Smooth muscle cell (in vitro differentiated cells): ENCODE data around the gene NDUFAB1. TPM values are rescaled to one million over a fixed set of nuclear protein-coding genes. Genes with fewer than 3 reads are reported as not detected.

Experiments used
- DNase-seq: peaks from one replicate; lab custom pipeline; 2025; ENCODE audit not compliant: unreplicated experiment; lab: John Stamatoyannopoulos, UW
- H2AFZ ChIP-seq: fragments of 200-600 bp; sonication (generic); 2 replicates; pipeline ENCODE4 v1.6.0; 2016; ENCODE audit warnings: antibody characterized with exemption, low read depth, mild to moderate bottlenecking
- H3F3A ChIP-seq: fragments of 200-600 bp; sonication (generic); 2 replicates; pipeline ENCODE4 v1.6.0; 2017; ENCODE audit warnings: antibody characterized with exemption, low read depth
- H3K27ac ChIP-seq: fragments of 200-600 bp; sonication (generic); 2 replicates; pipeline ENCODE4 v1.5.1; 2016; ENCODE audit warnings: low read depth, mild to moderate bottlenecking
- H3K27me3 ChIP-seq: fragments of 200-600 bp; sonication (generic); 2 replicates; pipeline ENCODE4 v1.6.1; 2016; ENCODE audit warnings: low read depth, mild to moderate bottlenecking
- H3K36me3 ChIP-seq: fragments of 200-600 bp; sonication (generic); 2 replicates; pipeline ENCODE4 v1.5.1; 2016; ENCODE audit warnings: low read depth
- H3K4me1 ChIP-seq: fragments of 200-600 bp; sonication (generic); 2 replicates; pipeline ENCODE4 v1.5.1; 2016; ENCODE audit warnings: low read depth
- H3K4me2 ChIP-seq: fragments of 200-600 bp; sonication (generic); 2 replicates; pipeline ENCODE4 v1.6.0; 2016; ENCODE audit warnings: mild to moderate bottlenecking
- H3K4me3 ChIP-seq: fragments of 200-600 bp; sonication (generic); 2 replicates; pipeline ENCODE4 v1.5.1; 2016; ENCODE audit warnings: mild to moderate bottlenecking
- H3K79me2 ChIP-seq: fragments of 200-600 bp; sonication (generic); 2 replicates; pipeline ENCODE4 v1.6.0; 2016; ENCODE audit warnings: low read depth, mild to moderate bottlenecking
- H3K9ac ChIP-seq: fragments of 200-600 bp; sonication (generic); 2 replicates; pipeline ENCODE4 v1.6.0; 2016; ENCODE audit warnings: low read depth
- H3K9me3 ChIP-seq: fragments of 200-600 bp; sonication (generic); replicated peaks from 2 replicates; pipeline ENCODE4 v1.5.1; 2016; ENCODE audit warnings: low read depth
- H4K20me1 ChIP-seq: fragments of 200-600 bp; sonication (generic); 2 replicates; pipeline ENCODE4 v1.6.0; 2016; ENCODE audit warnings: low read depth
- CTCF ChIP-seq: fragments of 200-600 bp; sonication (generic); IDR thresholded peaks from 2 replicates; pipeline ENCODE4 v1.5.1; 2017; ENCODE audit warnings: borderline replicate concordance, mild to moderate bottlenecking, antibody characterized with exemption; ENCODE audit not compliant: insufficient read depth, poor library complexity, severe bottlenecking
- WGBS: methylation state at CpG from one replicate; pipeline ENCODE4 v1.1.7; 2016; ENCODE audit warnings: low lambda C conversion rate; 5-methylcytosine and 5-hydroxymethylcytosine counted together
- polyA plus RNA-seq: library from polyadenylated mRNA; unstranded; fragments of >200 nt; fragmentation: Nextera tagmentation; extraction: Ambion mirVana; gene quantifications from 2 replicates; pipeline ENCODE4 v1.2.1, GENCODE V29; 2016
- total RNA-seq: library from RNA; depleted of rRNA; stranded (reverse); fragments of >200 nt; gene quantifications from 2 replicates; pipeline ENCODE4 v1.2.3, GENCODE V29; 2014

NDUFAB1 gene
- total and polyA plus RNA-seq, 2 experiments from 2014 or later = 192 to 252 TPM

DNA sequence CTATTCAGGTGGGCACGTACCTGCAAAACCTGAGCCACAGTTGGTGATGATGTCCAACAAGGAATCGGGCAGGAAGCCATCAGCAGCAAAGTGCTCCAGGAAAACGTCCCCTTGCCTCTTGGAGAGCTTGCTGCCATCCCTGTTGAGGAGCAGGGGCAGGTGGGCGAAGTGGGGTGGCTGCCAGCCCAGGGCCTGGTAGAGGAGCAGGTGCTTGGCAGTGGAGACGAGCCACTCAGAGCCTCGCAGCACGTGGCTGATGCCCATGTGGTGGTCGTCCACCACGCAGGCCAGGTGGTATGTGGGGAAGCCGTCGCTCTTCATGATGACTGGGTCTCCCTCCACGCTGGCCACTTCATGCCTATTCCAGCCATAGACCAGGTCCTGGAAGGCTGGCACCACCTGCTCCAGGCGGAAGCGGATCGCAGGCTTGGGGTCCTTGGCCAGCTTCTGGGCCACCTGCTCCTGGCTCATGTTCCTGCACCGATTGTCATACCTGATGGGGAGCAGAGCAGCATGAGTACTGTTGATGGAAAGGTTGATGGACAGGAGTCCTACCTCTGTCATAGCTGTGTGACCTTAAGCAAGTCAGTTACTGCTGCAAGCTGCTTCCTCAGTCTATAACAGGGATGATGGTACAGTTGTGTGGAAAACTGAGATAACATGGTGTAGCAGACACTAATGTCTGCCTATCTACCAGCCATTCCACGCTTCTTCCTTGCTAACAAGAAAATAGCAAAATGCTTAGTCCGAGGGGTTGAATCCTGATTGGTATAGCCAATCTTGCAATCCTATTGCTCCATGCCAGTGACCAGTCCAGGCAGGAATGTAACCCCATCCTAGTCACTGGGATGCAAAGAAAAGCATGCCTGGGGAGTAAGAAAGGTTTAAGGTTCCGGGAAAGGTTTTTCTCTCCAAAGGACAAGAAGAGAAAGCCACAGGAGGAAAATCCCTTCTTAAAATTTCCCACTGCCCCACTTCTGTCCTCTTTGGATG, 61.0 kb downstream of the NDUFAB1 start:
- H3K4me1 ChIP-seq = no peaks in the 10 kb centered on the region
- H3K27me3 ChIP-seq = no peaks in the 10 kb centered on the region
- no peaks in the 10 kb centered on the region for H3K9me3 ChIP-seq
- WGBS = 98% methylated on average over 19 of the region's 19 CpGs
- peaks cover 4% of the 10 kb centered on the region for H3K36me3 ChIP-seq
- no peaks in the 10 kb centered on the region for H4K20me1 ChIP-seq
- H3K4me3 ChIP-seq = no peak overlapping the region
- no peak overlapping the region for H2AFZ ChIP-seq
- H3K4me2 ChIP-seq = no peak overlapping the region
- no peak for TF ChIP-seq CTCF
- H3F3A ChIP-seq = peaks cover 8% of the 10 kb centered on the region
- no peak for DNase-seq
- H3K27ac ChIP-seq = no peak overlapping the region
- H3K79me2 ChIP-seq = no peaks in the 10 kb centered on the region
- H3K9ac ChIP-seq = no peak overlapping the region

- Histone ChIP-seq H3K36me3 (peaks cover 11% of the 10 kb centered on the region), H3K27me3 (no peaks in the 10 kb centered on the region)
Measured at GRCh38 chr16:23532448-23532847, 63.7 kb downstream of the NDUFAB1 start.

More at GRCh38 chr16:23532448-23532847, 63.7 kb downstream of the NDUFAB1 start:
- H3K9me3 ChIP-seq = no peaks in the 10 kb centered on the region
- H3K27ac ChIP-seq = no peak overlapping the region
- H4K20me1 ChIP-seq = no peaks in the 10 kb centered on the region
- no peaks in the 10 kb centered on the region for H3K4me1 ChIP-seq
- no peaks in the 10 kb centered on the region for H3F3A ChIP-seq
- TF ChIP-seq CTCF = no peak
- no peak overlapping the region for H3K9ac ChIP-seq
- no peak overlapping the region for H2AFZ ChIP-seq
- H3K4me2 ChIP-seq = no peak overlapping the region
- H3K79me2 ChIP-seq = no peaks in the 10 kb centered on the region
- WGBS = 100% methylated on average over 1 of the region's 1 CpG
- no peak for DNase-seq
- H3K4me3 ChIP-seq = no peak overlapping the region

Other genes with a start within 250 kb of the NDUFAB1 start
- 17.2 and 23.3 TPM in 2 replicates for gene COG7, start 143.1 kb downstream of the NDUFAB1 start, total RNA-seq
- gene COG7, start 143.1 kb downstream of the NDUFAB1 start, polyA plus RNA-seq = 17.6 and 20.1 TPM in 2 replicates
- gene GGA2, start 85.8 kb downstream of the NDUFAB1 start, total RNA-seq = 27.7 and 42.5 TPM in 2 replicates
- 32.2 TPM in 2 replicates for gene GGA2, start 85.8 kb downstream of the NDUFAB1 start, polyA plus RNA-seq
- 14.3 and 32.8 TPM in 2 replicates for gene EARS2, start 39.0 kb downstream of the NDUFAB1 start, total RNA-seq
- 13.0 and 22.8 TPM in 2 replicates for gene EARS2, start 39.0 kb downstream of the NDUFAB1 start, polyA plus RNA-seq
- 69.3 and 111 TPM in 2 replicates for gene UBFD1, start 38.6 kb downstream of the NDUFAB1 start, total RNA-seq
- gene UBFD1, start 38.6 kb downstream of the NDUFAB1 start, polyA plus RNA-seq = 31.9 and 35.5 TPM in 2 replicates
- 3.8 and 4.6 TPM in 2 replicates for gene PALB2, start 45.0 kb upstream of the NDUFAB1 start, total RNA-seq
- gene PALB2, start 45.0 kb upstream of the NDUFAB1 start, polyA plus RNA-seq = 4.1 and 5.3 TPM in 2 replicates
- 14.0 and 23.3 TPM in 2 replicates for gene DCTN5, start 45.1 kb upstream of the NDUFAB1 start, total RNA-seq
- gene DCTN5, start 45.1 kb upstream of the NDUFAB1 start, polyA plus RNA-seq = 20.2 and 22.6 TPM in 2 replicates
- gene PLK1, start 82.6 kb upstream of the NDUFAB1 start, total RNA-seq = 3.1 and 29.7 TPM in 2 replicates
- gene PLK1, start 82.6 kb upstream of the NDUFAB1 start, polyA plus RNA-seq = 12.0 and 15.5 TPM in 2 replicates
- not detected in 2 replicates for gene ERN2, start 116.9 kb upstream of the NDUFAB1 start, total RNA-seq
- not detected in 2 replicates for gene ERN2, start 116.9 kb upstream of the NDUFAB1 start, polyA plus RNA-seq
- gene CHP2, start 158.7 kb upstream of the NDUFAB1 start, total RNA-seq = not detected in 2 replicates
- gene CHP2, start 158.7 kb upstream of the NDUFAB1 start, polyA plus RNA-seq = not detected in 2 replicates
- 0.36 TPM in 1 of 2 replicates, not detected in the other for gene PRKCB, start 239.7 kb upstream of the NDUFAB1 start, total RNA-seq
- 0.30 TPM in 1 of 2 replicates, not detected in the other for gene PRKCB, start 239.7 kb upstream of the NDUFAB1 start, polyA plus RNA-seq